Fibroblast of villous mesenchyme (primary cell): ENCODE data around the gene KIF2C. TPM values are rescaled to one million over a fixed set of nuclear protein-coding genes. Genes with fewer than 3 reads are reported as not detected.
"Not testable (repeated sequence)": the region's sequence is repeated elsewhere in the genome, so short reads cannot be mapped to it uniquely, and the experiment has no call there.

Source experiments
- DNase-seq: peaks from one replicate; pipeline ENCODE4 v3.0.0-alpha.2; 2010; ENCODE audit warnings: low read depth
- H3K4me3 ChIP-seq: 2 replicates; pipeline ENCODE4 v1.5.1; 2011; ENCODE audit warnings: low read depth, mild to moderate bottlenecking, low read length
- total RNA-seq: library from RNA; depleted of rRNA; stranded (reverse); fragments of >200 nt; gene quantifications from 2 replicates; pipeline ENCODE4 v1.2.3, GENCODE V29; 2012
- TF ChIP-seq, protein P1 (sequence below): IDR thresholded peaks from 2 replicates; pipeline ENCODE4 v1.5.1; 2012; ENCODE audit warnings: low read depth, mild to moderate bottlenecking, low read length; ENCODE audit not compliant: insufficient read depth

KIF2C gene
- total RNA-seq, 1 donor = 26.8 TPM

DNA sequence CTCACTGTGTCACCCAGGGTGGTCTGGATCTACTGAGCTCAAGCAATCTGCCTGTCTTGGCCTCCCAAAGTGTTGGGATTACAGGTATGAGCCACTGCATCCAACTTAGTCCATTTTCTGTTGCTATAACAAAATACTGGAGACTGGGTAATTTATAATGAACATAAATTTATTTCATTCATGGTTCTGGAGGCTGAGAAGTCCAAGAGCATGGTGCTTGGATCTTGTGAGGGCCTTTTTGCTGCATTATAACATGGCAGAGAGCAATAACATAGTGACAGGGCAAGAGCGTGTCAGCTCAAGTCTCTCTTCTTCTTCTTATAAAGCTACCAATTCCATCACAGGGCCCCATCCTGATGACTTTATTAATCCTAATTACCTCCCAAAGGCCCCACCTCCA is 3.6 kb upstream of the KIF2C start:
- TF ChIP-seq, protein P1, sequence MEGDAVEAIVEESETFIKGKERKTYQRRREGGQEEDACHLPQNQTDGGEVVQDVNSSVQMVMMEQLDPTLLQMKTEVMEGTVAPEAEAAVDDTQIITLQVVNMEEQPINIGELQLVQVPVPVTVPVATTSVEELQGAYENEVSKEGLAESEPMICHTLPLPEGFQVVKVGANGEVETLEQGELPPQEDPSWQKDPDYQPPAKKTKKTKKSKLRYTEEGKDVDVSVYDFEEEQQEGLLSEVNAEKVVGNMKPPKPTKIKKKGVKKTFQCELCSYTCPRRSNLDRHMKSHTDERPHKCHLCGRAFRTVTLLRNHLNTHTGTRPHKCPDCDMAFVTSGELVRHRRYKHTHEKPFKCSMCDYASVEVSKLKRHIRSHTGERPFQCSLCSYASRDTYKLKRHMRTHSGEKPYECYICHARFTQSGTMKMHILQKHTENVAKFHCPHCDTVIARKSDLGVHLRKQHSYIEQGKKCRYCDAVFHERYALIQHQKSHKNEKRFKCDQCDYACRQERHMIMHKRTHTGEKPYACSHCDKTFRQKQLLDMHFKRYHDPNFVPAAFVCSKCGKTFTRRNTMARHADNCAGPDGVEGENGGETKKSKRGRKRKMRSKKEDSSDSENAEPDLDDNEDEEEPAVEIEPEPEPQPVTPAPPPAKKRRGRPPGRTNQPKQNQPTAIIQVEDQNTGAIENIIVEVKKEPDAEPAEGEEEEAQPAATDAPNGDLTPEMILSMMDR = no peak
- no peak overlapping the region for H3K4me3 ChIP-seq
- DNase-seq = no peak

- peak overlapping the region; percentile 93 for H3K4me3 ChIP-seq
- not testable (repeated sequence) for DNase-seq
Measured at GRCh38 chr1:44738953-44739306, 707 bp upstream of the KIF2C start.

DNA sequence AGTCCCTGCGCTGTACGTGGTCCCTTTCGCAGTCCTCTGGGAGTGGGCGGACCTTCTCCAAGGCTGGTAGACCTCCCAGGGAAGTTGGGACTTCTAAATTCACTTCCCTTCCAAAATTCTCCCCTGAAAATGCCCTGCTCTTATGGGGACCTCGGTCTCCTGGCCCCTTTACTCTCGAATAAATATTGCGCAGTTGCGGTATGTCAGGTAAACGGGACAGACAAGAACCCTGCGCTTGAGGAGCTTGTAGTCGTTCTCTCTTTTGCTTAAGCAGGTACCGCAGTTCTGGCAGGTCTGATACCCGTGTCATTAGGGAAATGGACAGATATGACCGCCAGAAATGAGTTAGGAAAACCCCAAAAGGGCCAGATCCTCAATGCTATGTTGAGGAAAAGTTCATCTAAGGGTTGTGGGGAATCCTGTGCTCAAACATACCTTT is 561 bp downstream of the KIF2C start:
- no peak for DNase-seq
- TF ChIP-seq, protein P1 = no peak
- H3K4me3 ChIP-seq = peak overlapping the region; percentile 93

GRCh38 chr1:44743211-44743610 is 3.6 kb downstream of the KIF2C start:
- H3K4me3 ChIP-seq = no peak overlapping the region
- TF ChIP-seq, protein P1 = no peak
- DNase-seq = no peak

DNA sequence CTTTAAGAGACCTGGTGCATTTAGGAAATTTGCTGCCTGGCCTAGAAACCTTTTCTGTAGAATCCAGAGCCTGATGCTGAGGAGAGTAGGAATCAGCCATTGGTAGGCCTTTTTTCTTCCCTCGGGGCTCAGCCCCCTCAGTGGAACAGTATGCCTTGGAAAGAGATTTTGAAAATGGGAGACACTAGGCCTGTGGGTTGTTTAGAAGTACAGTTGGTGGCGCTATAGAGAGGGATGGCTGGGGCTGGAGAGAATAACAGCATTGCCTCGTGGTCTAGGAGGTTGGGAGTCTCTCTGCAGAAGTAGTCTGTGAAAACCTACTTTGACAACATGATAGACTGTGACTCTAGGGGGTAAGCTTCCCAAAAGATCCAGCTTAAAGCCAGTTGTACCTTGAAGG is 8.2 kb downstream of the KIF2C start:
- DNase-seq = no peak
- TF ChIP-seq, protein P1 = no peak
- H3K4me3 ChIP-seq = no peak overlapping the region

DNA sequence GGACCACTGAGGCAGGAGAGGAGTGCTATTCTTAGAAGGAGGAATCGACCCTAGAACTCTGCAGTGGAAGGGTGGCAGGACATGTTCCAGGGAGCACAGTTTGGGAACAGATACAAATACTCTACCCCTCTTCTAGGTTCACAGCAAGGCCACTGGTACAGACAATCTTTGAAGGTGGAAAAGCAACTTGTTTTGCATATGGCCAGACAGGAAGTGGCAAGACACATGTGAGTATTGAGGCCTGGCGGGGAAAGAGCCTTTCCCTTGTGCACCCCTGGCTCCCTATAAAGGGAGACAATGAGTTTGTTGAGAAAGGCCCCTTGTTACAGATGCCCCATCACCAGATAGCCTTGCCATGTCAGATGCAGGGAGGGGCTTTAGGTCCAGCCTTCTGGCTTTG is 17.8 kb downstream of the KIF2C start:
- no peak overlapping the region for H3K4me3 ChIP-seq
- TF ChIP-seq, protein P1 = no peak
- no peak for DNase-seq

GRCh38 chr1:44759077-44759476 is 19.4 kb downstream of the KIF2C start:
- no peak for DNase-seq
- H3K4me3 ChIP-seq = no peak overlapping the region
- TF ChIP-seq, protein P1 = no peak

- DNase-seq = no peak
- TF ChIP-seq, protein P1 = no peak
- no peak overlapping the region for H3K4me3 ChIP-seq
Measured at GRCh38 chr1:44760876-44761275, 21.2 kb downstream of the KIF2C start.

- DNase-seq, H3K4me3 ChIP-seq: not testable (repeated sequence)
Measured at GRCh38 chr1:44766421-44766820, 26.8 kb downstream of the KIF2C start.
